K562 treated with DMSO at 1 percent for 4 hours (cell line): Measurements from ENCODE around the gene NSF. TPM values are rescaled to one million over a fixed set of nuclear protein-coding genes. Genes with fewer than 3 reads are reported as not detected.

Experiments used
- total RNA-seq: library from RNA; unstranded; fragments of 300-600 nt; gene quantifications from 2 replicates; pipeline ENCODE4 v1.2.3, GENCODE V29; 2022; ENCODE audit not compliant: insufficient read depth

NSF gene
- 25.9 and 34.7 TPM in 2 replicates for total RNA-seq

DNA sequence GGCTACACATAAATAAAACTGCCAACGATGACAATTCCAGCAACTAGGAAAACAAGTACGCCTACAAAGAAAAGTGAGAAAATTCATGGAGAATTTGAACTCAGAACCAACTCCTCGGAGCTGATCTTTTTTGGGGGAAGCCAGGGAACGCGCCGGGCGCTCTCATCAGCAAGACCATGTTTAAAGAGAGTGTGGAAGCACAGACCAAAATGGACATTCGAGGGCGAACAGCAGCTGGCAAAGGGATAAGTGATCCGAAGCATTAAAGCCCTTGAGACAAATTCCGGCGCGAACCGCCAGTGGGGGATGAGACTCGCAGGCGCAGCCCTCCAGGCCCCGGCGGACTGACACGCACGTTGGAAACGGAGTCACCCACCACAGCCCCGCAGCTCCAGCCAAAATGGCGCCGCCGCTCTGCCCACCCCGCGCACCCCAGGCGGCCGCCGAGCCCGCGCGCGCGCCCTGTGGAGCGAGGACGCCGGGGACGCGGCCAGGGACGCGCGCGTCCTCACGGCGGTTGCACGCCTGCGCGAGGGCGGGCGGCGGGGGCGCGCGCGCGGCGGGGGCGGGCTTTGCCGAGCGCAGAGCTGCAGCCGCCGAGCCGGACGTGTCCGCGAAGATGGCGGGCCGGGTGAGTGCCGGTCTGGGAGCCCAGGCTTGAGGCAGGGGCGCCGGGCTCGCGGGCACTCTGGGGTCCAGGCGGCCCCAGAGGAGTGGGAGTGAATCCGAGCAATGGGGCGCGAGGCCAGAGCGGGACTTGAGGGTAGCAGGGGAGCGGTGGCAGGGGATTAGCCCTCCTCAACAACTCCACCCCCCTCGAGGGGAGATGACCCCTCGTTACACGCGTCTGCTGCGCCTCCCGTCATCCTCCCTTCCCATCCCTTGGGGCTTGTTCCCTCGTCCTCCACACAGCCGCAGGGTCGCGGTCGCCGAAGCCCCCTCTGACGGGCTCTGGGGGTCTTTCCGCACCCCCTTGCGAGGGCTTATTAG is at the start of gene NSF:
Gene NSF (plus strand): TSS at position 513 of the 990 bp plus-strand sequence. CDS start 107 bp downstream, at position 620.

DNA sequence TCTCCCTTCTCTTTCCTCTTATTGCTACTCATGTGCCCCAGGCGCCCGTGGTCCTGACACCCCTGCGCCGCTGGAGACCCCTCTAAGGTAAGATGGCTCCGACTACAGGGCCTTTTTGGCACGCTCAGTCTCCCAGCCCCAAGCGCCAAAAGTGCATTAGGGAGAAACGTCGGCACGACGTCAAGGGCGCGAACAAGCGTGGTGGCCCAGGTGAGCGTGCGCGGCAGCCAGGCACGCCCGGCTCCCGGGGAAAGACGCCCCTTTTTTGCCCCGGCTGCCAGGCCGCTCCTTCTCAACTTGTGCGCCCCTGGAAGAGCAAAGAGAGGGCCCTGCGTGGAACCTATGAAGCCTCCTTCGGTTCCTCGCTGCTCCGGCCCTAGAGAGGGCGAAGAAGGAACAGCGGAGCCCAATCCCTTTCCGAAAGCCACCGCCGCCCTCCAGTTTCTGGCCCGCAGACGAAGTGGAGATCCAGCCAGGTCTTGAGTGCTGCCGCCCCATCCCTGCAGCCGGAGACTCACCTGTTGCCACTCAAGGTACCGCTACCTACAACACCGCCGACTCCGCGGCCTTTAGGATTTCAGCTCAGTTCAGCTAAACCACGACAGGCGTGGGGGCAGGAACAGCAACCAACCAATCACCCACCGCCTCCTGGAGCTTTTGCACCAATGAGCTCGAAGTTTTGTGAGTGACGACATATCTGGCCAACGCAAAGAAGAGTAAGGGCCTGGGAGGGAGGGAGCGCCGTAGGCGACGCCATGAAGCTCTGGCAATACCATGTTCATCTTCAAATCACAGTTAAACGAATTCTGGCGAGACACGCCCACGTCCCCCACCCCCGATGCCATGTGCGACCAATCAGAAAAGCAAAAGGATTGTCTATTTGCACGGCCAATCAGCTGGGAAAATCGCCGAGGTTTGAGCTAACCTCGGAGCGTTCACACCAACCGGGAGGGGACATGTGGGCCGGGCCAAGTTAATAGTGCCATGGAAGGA is 11.1 kb upstream of the NSF start, which contains the start of gene ARL17A:
Gene ARL17A (minus strand): TSS at position 609 of the 993 bp plus-strand sequence. CDS start 3,369 bp downstream, outside the sequence.

Other genes starting within 250 kb of the NSF start
- 0.97 and 2.6 TPM in 2 replicates for gene ARL17B, start 228.9 kb upstream of the NSF start, total RNA-seq
- gene LRRC37A2, start 78.2 kb upstream of the NSF start, total RNA-seq: 3.9 and 5.0 TPM in 2 replicates
- gene ARL17A, start 11.0 kb upstream of the NSF start, total RNA-seq: 3.7 and 5.6 TPM in 2 replicates
- gene WNT3, start 228.0 kb downstream of the NSF start, total RNA-seq: 1.3 and 1.6 TPM in 2 replicates